Liver (tissue), 9 donors: Measurements from ENCODE around the gene MAP3K5. TPM values are rescaled to one million over a fixed set of nuclear protein-coding genes. Genes with fewer than 3 reads are reported as not detected.
A peak's percentile ranks its signal among the peaks of the same experiment; 100 is the strongest.

ENCODE experiments used
- DNase-seq: peaks from one replicate; pipeline ENCODE4 v3.0.0-alpha.2; 2017; ENCODE audit warnings: low spot score
- H3K27ac ChIP-seq, 2 donors: one replicate each; pipeline ENCODE4 v1.7.0; 2013; ENCODE audit warnings: inconsistent platforms in 2 of 2, low read length in 2 of 2, control low read depth in 1 of 2, low read depth in 1 of 2, mild to moderate bottlenecking in 1 of 2
- H3K27me3 ChIP-seq, 4 donors: one replicate each; pipeline versions ENCODE4 v1.6.1 to v1.7.0; 2013; ENCODE audit warnings: low read length in 3 of 4, inconsistent platforms in 1 of 4, mild to moderate bottlenecking in 1 of 4, moderate library complexity in 1 of 4; ENCODE audit not compliant: control insufficient read depth in 4 of 4, insufficient read depth in 4 of 4
- H3K36me3 ChIP-seq, 4 donors: one replicate each; pipeline versions ENCODE4 v1.6.1 to v1.7.0; 2013; ENCODE audit warnings: low read length in 3 of 4, mild to moderate bottlenecking in 3 of 4, low read depth in 1 of 4, moderate library complexity in 1 of 4; ENCODE audit not compliant: control insufficient read depth in 4 of 4, insufficient read depth in 3 of 4
- H3K4me1 ChIP-seq, 4 donors: one replicate each; pipeline versions ENCODE4 v1.6.1 to v1.7.0; 2013; ENCODE audit warnings: low read length in 3 of 4, mild to moderate bottlenecking in 3 of 4, moderate library complexity in 1 of 4; ENCODE audit not compliant: control insufficient read depth in 4 of 4, insufficient read depth in 4 of 4
- H3K4me3 ChIP-seq, 3 donors: one replicate each; pipeline versions ENCODE4 v1.6.1 to v1.7.0; 2013; ENCODE audit warnings: low read length in 3 of 3, control low read depth in 1 of 3, low read depth in 1 of 3, mild to moderate bottlenecking in 1 of 3
- H3K9ac ChIP-seq, 2 donors: one replicate each; pipeline ENCODE4 v1.7.0; 2013; ENCODE audit warnings: low read length in 2 of 2, mild to moderate bottlenecking in 2 of 2, moderate library complexity in 2 of 2, control low read depth in 1 of 2, low read depth in 1 of 2
- H3K9me3 ChIP-seq, 4 donors: one replicate each; pipeline versions ENCODE4 v1.6.1 to v1.7.0; 2013; ENCODE audit warnings: low read length in 3 of 4; ENCODE audit not compliant: control insufficient read depth in 4 of 4
- CTCF ChIP-seq: fragments of 150-350 bp; IDR thresholded peaks from 2 replicates; pipeline ENCODE4 v1.5.1; 2017; ENCODE audit warnings: improper control_type of control experiment, low read depth, low read length; ENCODE audit not compliant: missing input control
- EGR1 ChIP-seq, 2 donors: IDR thresholded peaks; 2 replicates each; pipeline ENCODE4 v1.6.1; 2016 to 2018; ENCODE audit warnings: antibody characterized with exemption in 2 of 2, low read depth in 2 of 2
- FOXA1 ChIP-seq: IDR thresholded peaks from 2 replicates; pipeline ENCODE4 v1.6.1; 2016; ENCODE audit warnings: antibody characterized with exemption
- FOXA2 ChIP-seq: IDR thresholded peaks from 2 replicates; pipeline ENCODE4 v1.6.1; 2016; ENCODE audit warnings: antibody characterized with exemption
- GABPA ChIP-seq, 2 donors: IDR thresholded peaks in 1 of 2; conservative IDR thresholded peaks in 1 of 2; 2 replicates each; pipeline ENCODE4 v1.6.1; 2016; ENCODE audit warnings: antibody characterized with exemption in 2 of 2, mild to moderate bottlenecking in 1 of 2, moderate library complexity in 1 of 2
- HNF4G ChIP-seq: IDR thresholded peaks from 2 replicates; pipeline ENCODE4 v1.6.1; 2016; ENCODE audit warnings: antibody characterized with exemption
- JUND ChIP-seq, 2 donors: IDR thresholded peaks; 2 replicates each; pipeline ENCODE4 v1.6.1; 2016; ENCODE audit warnings: antibody characterized with exemption in 2 of 2
- MAX ChIP-seq: IDR thresholded peaks from 2 replicates; pipeline ENCODE4 v1.6.1; 2016; ENCODE audit warnings: antibody characterized with exemption
- NR2F2 ChIP-seq: IDR thresholded peaks from 2 replicates; pipeline ENCODE4 v1.6.1; 2016; ENCODE audit warnings: antibody characterized with exemption
- RAD21 ChIP-seq, 2 donors: IDR thresholded peaks; 2 replicates each; pipeline ENCODE4 v1.6.1; 2016; ENCODE audit warnings: antibody characterized with exemption in 2 of 2, mild to moderate bottlenecking in 2 of 2
- REST ChIP-seq: IDR thresholded peaks from 2 replicates; pipeline ENCODE4 v1.6.1; 2016; ENCODE audit warnings: antibody characterized with exemption, mild to moderate bottlenecking
- RXRA ChIP-seq, 2 donors: IDR thresholded peaks; 2 replicates each; pipeline ENCODE4 v1.6.1; 2017 to 2018; ENCODE audit warnings: antibody characterized with exemption in 2 of 2, mild to moderate bottlenecking in 1 of 2
- SP1 ChIP-seq: IDR thresholded peaks from 2 replicates; pipeline ENCODE4 v1.6.1; 2018; ENCODE audit warnings: antibody characterized with exemption, mild to moderate bottlenecking
- TAF1 ChIP-seq: conservative IDR thresholded peaks from 2 replicates; pipeline ENCODE4 v1.6.1; 2016; ENCODE audit warnings: antibody characterized with exemption, mild to moderate bottlenecking
- YY1 ChIP-seq: IDR thresholded peaks from 2 replicates; pipeline ENCODE4 v1.6.1; 2016; ENCODE audit warnings: antibody characterized with exemption, mild to moderate bottlenecking
- ZBTB33 ChIP-seq: IDR thresholded peaks from 2 replicates; pipeline ENCODE4 v1.6.1; 2016; ENCODE audit warnings: antibody characterized with exemption
- WGBS: extraction: QIAGEN DNeasy Blood & Tissue Kit; methylation state at CpG from one replicate; pipeline ENCODE4 v1.1.7; 2013; 5-methylcytosine and 5-hydroxymethylcytosine counted together
- polyA plus RNA-seq, 2 donors: library from polyadenylated mRNA; stranded (reverse) in 1 of 2; unstranded in 1 of 2; fragments of 200-250 nt in 1 of 2; fragments of >200 nt in 1 of 2; fragmentation: Nextera tagmentation in 1 of 2; extraction: Ambion mirVana in 1 of 2; gene quantifications; one replicate each; pipeline versions ENCODE4 v1.2.1 to v1.2.3, GENCODE V29; 2013 to 2015
- total RNA-seq, 2 donors: library from RNA; depleted of rRNA; stranded (reverse); fragments of >200 nt; gene quantifications; one replicate each; pipeline ENCODE4 v1.2.3, GENCODE V29; 2014
- donor health status: healthy.
- donor health status: healthy.
- donor health status: healthy.
- donor health status: healthy.
- donor health status: healthy.

The MAP3K5 gene
- total and polyA plus RNA-seq, 4 donors: 2.9 to 18.0 (median 5.5) TPM

GRCh38 chr6:136740050-136740974 lies 52.0 kb downstream of the MAP3K5 start:
- H3K4me1 ChIP-seq: peaks cover 7 to 19% (median 12%) of the 10 kb centered on the region in 4 donors
- TF ChIP-seq ZBTB33 (no peak), MAX (no peak), HNF4G (no peak), RXRA (IDR thresholded peaks at IDR 0.05) (no peak), SP1 (no peak), CTCF (no peak), JUND (IDR thresholded peaks at IDR 0.05) (no peak), NR2F2 (no peak), YY1 (no peak), TAF1 (no peak), GABPA (IDR thresholded peaks at IDR 0.05 in 1 of 2, conservative IDR thresholded peaks at IDR 0.05 in 1 of 2) (no peak), FOXA2 (no peak), RAD21 (IDR thresholded peaks at IDR 0.05) (no peak), REST (no peak)
- no peaks in the 10 kb centered on the region for H3K36me3 ChIP-seq
- no peak overlapping the region for H3K4me3 ChIP-seq
- H3K27ac ChIP-seq: no peak overlapping the region
- 94% methylated on average over 10 of the region's 10 CpGs for WGBS
- H3K9ac ChIP-seq: no peak overlapping the region
- DNase-seq: no peak
- H3K9me3 ChIP-seq: no peaks in the 10 kb centered on the region
- H3K27me3 ChIP-seq: no peaks in the 10 kb centered on the region

GRCh38 chr6:136739501-136739900 lies 52.8 kb downstream of the MAP3K5 start:
- no peak overlapping the region for H3K4me3 ChIP-seq
- H3K27me3 ChIP-seq: no peaks in the 10 kb centered on the region
- no peak for DNase-seq
- 85% methylated on average over 3 of the region's 3 CpGs for WGBS
- no peaks in the 10 kb centered on the region for H3K9me3 ChIP-seq
- H3K4me1 ChIP-seq: peaks cover 7 to 19% (median 12%) of the 10 kb centered on the region in 4 donors
- no peak overlapping the region for H3K9ac ChIP-seq
- H3K36me3 ChIP-seq: no peaks in the 10 kb centered on the region
- H3K27ac ChIP-seq: peak overlapping the region in 1 of 2 donors; percentile 79
- TF ChIP-seq JUND (IDR thresholded peaks at IDR 0.05) (no peak), FOXA1 (no peak), SP1 (no peak), CTCF (no peak), MAX (no peak), NR2F2 (no peak), ZBTB33 (no peak), EGR1 (IDR thresholded peaks at IDR 0.05; ENCODE audit: low read depth in 2 of 2) (no peak), GABPA (IDR thresholded peaks at IDR 0.05 in 1 of 2, conservative IDR thresholded peaks at IDR 0.05 in 1 of 2) (no peak), FOXA2 (no peak)
